Astrocyte of the cerebellum (primary cell): ENCODE results near the gene LRRC73.

Experiments used
- DNase-seq: peaks from one replicate; pipeline ENCODE4 v3.0.0-alpha.2; 2011; ENCODE audit warnings: low read depth
- H3K4me3 ChIP-seq: 2 replicates; pipeline ENCODE4 v1.5.1; 2011; ENCODE audit warnings: mild to moderate bottlenecking, low read depth, low read length, moderate library complexity
- CTCF ChIP-seq: IDR thresholded peaks from 2 replicates; pipeline ENCODE4 v1.5.1; 2012; ENCODE audit warnings: low read length, low read depth, moderate library complexity, mild to moderate bottlenecking; ENCODE audit errors: missing control alignments
- in situ Hi-C: cut with HindIII; loops from 2 replicates; pipeline ENCODE4 v1.10.0; 2017; ENCODE audit warnings: low sequenced_read_pairs

The LRRC73 gene

GRCh38 chr6:43497689-43498088, 12.5 kb downstream of the LRRC73 start:
- no peak for DNase-seq
- H3K4me3 ChIP-seq: no peak overlapping the region
- no peak for TF ChIP-seq CTCF
- in situ Hi-C loops: no loop called here

- in situ Hi-C loops: no loop called here
- no peak overlapping the region for H3K4me3 ChIP-seq
- no peak for TF ChIP-seq CTCF
- DNase-seq: no peak
Observed at GRCh38 chr6:43497129-43497396, 13.1 kb downstream of the LRRC73 start.

GRCh38 chr6:43496370-43497128, 13.6 kb downstream of the LRRC73 start:
- in situ Hi-C loops: no loop called here
- no peak for DNase-seq
- no peak overlapping the region for H3K4me3 ChIP-seq
- TF ChIP-seq CTCF: peak; percentile 62

GRCh38 chr6:43495409-43495941, 14.7 kb downstream of the LRRC73 start:
- DNase-seq: no peak
- no peak for TF ChIP-seq CTCF
- H3K4me3 ChIP-seq: no peak overlapping the region
- in situ Hi-C loops: no loop called here

- in situ Hi-C loops: no loop called here
- H3K4me3 ChIP-seq: no peak overlapping the region
- DNase-seq: no peak
- TF ChIP-seq CTCF: no peak
Observed at GRCh38 chr6:43494766-43495165, 15.4 kb downstream of the LRRC73 start.

- in situ Hi-C loops: no loop called here
- H3K4me3 ChIP-seq: no peak overlapping the region
- no peak for DNase-seq
- TF ChIP-seq CTCF: no peak
Observed at GRCh38 chr6:43494321-43494720, 15.8 kb downstream of the LRRC73 start.
